Caco-2 (cell line): Measurements from ENCODE around the gene COL5A1. TPM values are rescaled to one million over a fixed set of nuclear protein-coding genes. Genes with fewer than 3 reads are reported as not detected.

Experiments
- BruUV-seq: library from RNA; stranded (reverse); fragments of 400-500 nt; replicated peaks from 2 replicates; lab custom pipeline; 2021; lab: Mats Ljungman, UMichigan
- CTCF ChIA-PET: fragments of 300-600 bp; sonication (Branson Sonifier 250); formaldehyde crosslinking; loops from one replicate; lab custom pipeline; 2022; ENCODE audit warnings: antibody characterized with exemption; lab: Charles Lee
- POLR2A ChIA-PET: fragments of 300-600 bp; sonication (Branson Sonifier 250); formaldehyde crosslinking; loops from one replicate; lab custom pipeline; 2022; ENCODE audit warnings: antibody characterized with exemption; lab: Charles Lee
- DNase-seq, 2 experiments: peaks; one replicate each; pipeline versions ENCODE4 v3.0.0 to v3.0.0-alpha.2; 2020 to 2022
- H3K27me3 ChIP-seq: replicated peaks from 2 replicates; pipeline ENCODE4 v1.6.0; 2011; ENCODE audit warnings: low read length; ENCODE audit not compliant: control insufficient read depth, insufficient read depth
- H3K36me3 ChIP-seq: 2 replicates; pipeline ENCODE4 v1.5.1; 2011; ENCODE audit warnings: low read length; ENCODE audit not compliant: control insufficient read depth, insufficient read depth
- H3K4me1 ChIP-seq: fragments of 250-450 bp; sonication (Bioruptor Pico); 2 replicates; pipeline ENCODE4 v1.5.1; 2020; ENCODE audit warnings: mild to moderate bottlenecking
- H3K4me3 ChIP-seq: 2 replicates; pipeline ENCODE4 v1.5.1; 2011; ENCODE audit warnings: low read depth, mild to moderate bottlenecking, control low read depth, low read length
- H3K9me3 ChIP-seq: fragments of 250-450 bp; sonication (Bioruptor Pico); 2 replicates; pipeline ENCODE4 v1.5.1; 2020; ENCODE audit warnings: mild to moderate bottlenecking, moderate library complexity
- H3K27ac Mint-ChIP-seq: one replicate; pipeline ENCODE4 v1.8.0; 2022; ENCODE audit warnings: mixed read lengths; ENCODE audit not compliant: unreplicated experiment
- H3K27me3 Mint-ChIP-seq: one replicate; pipeline ENCODE4 v1.8.0; 2022; ENCODE audit warnings: mixed read lengths; ENCODE audit not compliant: insufficient read depth, unreplicated experiment
- H3K36me3 Mint-ChIP-seq: one replicate; pipeline ENCODE4 v1.8.0; 2022; ENCODE audit warnings: mild to moderate bottlenecking, mixed read lengths; ENCODE audit not compliant: insufficient read depth, unreplicated experiment
- H3K4me1 Mint-ChIP-seq: one replicate; pipeline ENCODE4 v1.8.0; 2022; ENCODE audit warnings: low read depth, mixed read lengths; ENCODE audit not compliant: unreplicated experiment
- H3K4me3 Mint-ChIP-seq: one replicate; pipeline ENCODE4 v1.8.0; 2022; ENCODE audit warnings: mild to moderate bottlenecking, moderate library complexity, mixed read lengths; ENCODE audit not compliant: unreplicated experiment
- H3K9me3 Mint-ChIP-seq: one replicate; pipeline ENCODE4 v1.8.0; 2022; ENCODE audit warnings: mixed read lengths; ENCODE audit not compliant: unreplicated experiment
- intact Hi-C: fragments of 100-400 bp; cut with micrococcal nuclease; formaldehyde crosslinking; loops from one replicate; pipeline ENCODE4 v1.10.0; 2022; ENCODE audit not compliant: unreplicated experiment
- total RNA-seq: library from RNA; stranded (reverse); gene quantifications from 2 replicates; pipeline ENCODE4 v1.2.3, GENCODE V29; 2022
- TF ChIP-seq, protein P1 (sequence below), 2 experiments: fragments of 200-600 bp in 1 of 2; IDR thresholded peaks; 1 replicate in 1 of 2; 2 replicates in 1 of 2; pipeline versions ENCODE4 v1.5.1 to v1.8.0; 2011 to 2022; ENCODE audit warnings: antibody characterized with exemption in 1 of 2, control low read depth in 1 of 2, inconsistent platforms in 1 of 2, low read depth in 1 of 2, low read length in 1 of 2, mild to moderate bottlenecking in 1 of 2, moderate library complexity in 1 of 2; ENCODE audit not compliant: insufficient read depth in 1 of 2, severe bottlenecking in 1 of 2, unreplicated experiment in 1 of 2

The COL5A1 gene
- total RNA-seq, 1 experiment from 2014 or later = 4.8 TPM

- H3K27me3 ChIP-seq = no peaks in the 10 kb centered on the region
- peaks cover 7% of the 10 kb centered on the region for H3K36me3 Mint-ChIP-seq
- H3K4me1 Mint-ChIP-seq = no peaks in the 10 kb centered on the region
- no peaks in the 10 kb centered on the region for H3K9me3 ChIP-seq
- no peak overlapping the region for H3K4me3 Mint-ChIP-seq
- BruUV-seq = no TSS peak
- H3K4me1 ChIP-seq = no peaks in the 10 kb centered on the region
- no peak for DNase-seq
- POLR2A ChIA-PET = no interaction called here
- TF ChIP-seq, protein P1, sequence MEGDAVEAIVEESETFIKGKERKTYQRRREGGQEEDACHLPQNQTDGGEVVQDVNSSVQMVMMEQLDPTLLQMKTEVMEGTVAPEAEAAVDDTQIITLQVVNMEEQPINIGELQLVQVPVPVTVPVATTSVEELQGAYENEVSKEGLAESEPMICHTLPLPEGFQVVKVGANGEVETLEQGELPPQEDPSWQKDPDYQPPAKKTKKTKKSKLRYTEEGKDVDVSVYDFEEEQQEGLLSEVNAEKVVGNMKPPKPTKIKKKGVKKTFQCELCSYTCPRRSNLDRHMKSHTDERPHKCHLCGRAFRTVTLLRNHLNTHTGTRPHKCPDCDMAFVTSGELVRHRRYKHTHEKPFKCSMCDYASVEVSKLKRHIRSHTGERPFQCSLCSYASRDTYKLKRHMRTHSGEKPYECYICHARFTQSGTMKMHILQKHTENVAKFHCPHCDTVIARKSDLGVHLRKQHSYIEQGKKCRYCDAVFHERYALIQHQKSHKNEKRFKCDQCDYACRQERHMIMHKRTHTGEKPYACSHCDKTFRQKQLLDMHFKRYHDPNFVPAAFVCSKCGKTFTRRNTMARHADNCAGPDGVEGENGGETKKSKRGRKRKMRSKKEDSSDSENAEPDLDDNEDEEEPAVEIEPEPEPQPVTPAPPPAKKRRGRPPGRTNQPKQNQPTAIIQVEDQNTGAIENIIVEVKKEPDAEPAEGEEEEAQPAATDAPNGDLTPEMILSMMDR (IDR thresholded peaks at IDR 0.05; ENCODE audit: insufficient read depth in 1 of 2, low read depth in 1 of 2, low read length in 1 of 2, severe bottlenecking in 1 of 2, unreplicated experiment in 1 of 2) = no peak
- intact Hi-C loops = no loop called here
- CTCF ChIA-PET = no interaction called here
- H3K36me3 ChIP-seq = no peaks in the 10 kb centered on the region
- no peak overlapping the region for H3K4me3 ChIP-seq
- H3K27ac Mint-ChIP-seq = no peak overlapping the region
- peaks cover 6% of the 10 kb centered on the region for H3K9me3 Mint-ChIP-seq
- H3K27me3 Mint-ChIP-seq = peaks cover under 1% of the 10 kb centered on the region
Observed at GRCh38 chr9:134752471-134753168, 111.0 kb downstream of the COL5A1 start.

GRCh38 chr9:134753191-134753590 is 111.6 kb downstream of the COL5A1 start:
- no peaks in the 10 kb centered on the region for H3K4me1 Mint-ChIP-seq
- peaks cover 13% of the 10 kb centered on the region for H3K36me3 Mint-ChIP-seq

GRCh38 chr9:134755221-134755907 is 113.8 kb downstream of the COL5A1 start:
- DNase-seq = no peak
- Histone ChIP-seq H3K4me3 (no peak overlapping the region), H3K36me3 (no peaks in the 10 kb centered on the region), H3K4me1 (no peaks in the 10 kb centered on the region), H3K9me3 (no peaks in the 10 kb centered on the region), H3K27me3 (no peaks in the 10 kb centered on the region)
- TF ChIP-seq, protein P1 (IDR thresholded peaks at IDR 0.05; ENCODE audit: insufficient read depth in 1 of 2, low read depth in 1 of 2, low read length in 1 of 2, severe bottlenecking in 1 of 2, unreplicated experiment in 1 of 2) = no peak
- H3K4me3 Mint-ChIP-seq = no peak overlapping the region
- H3K36me3 Mint-ChIP-seq = peaks cover 7% of the 10 kb centered on the region
- BruUV-seq = no TSS peak
- no peak overlapping the region for H3K27ac Mint-ChIP-seq
- no peaks in the 10 kb centered on the region for H3K4me1 Mint-ChIP-seq
- intact Hi-C loops = no loop called here
- POLR2A ChIA-PET = no interaction called here
- H3K27me3 Mint-ChIP-seq = peaks cover 4% of the 10 kb centered on the region
- peaks cover 2% of the 10 kb centered on the region for H3K9me3 Mint-ChIP-seq
- CTCF ChIA-PET = interaction anchor here (0.6 kb wide), 1 partner anchor 22 kb away, joined by 4 read pairs; no protein-coding TSS in a partner anchor

More at GRCh38 chr9:134753191-134753590, 111.6 kb downstream of the COL5A1 start:
- no TSS peak for BruUV-seq
- Mint-ChIP-seq H3K27me3 (peaks cover 4% of the 10 kb centered on the region), H3K27ac (no peak overlapping the region), H3K9me3 (peaks cover 5% of the 10 kb centered on the region), H3K4me3 (no peak overlapping the region)
- Histone ChIP-seq H3K27me3 (no peaks in the 10 kb centered on the region), H3K36me3 (no peaks in the 10 kb centered on the region), H3K4me1 (no peaks in the 10 kb centered on the region), H3K4me3 (no peak overlapping the region), H3K9me3 (no peaks in the 10 kb centered on the region)
- no peak for DNase-seq
- TF ChIP-seq, protein P1 (IDR thresholded peaks at IDR 0.05; ENCODE audit: insufficient read depth in 1 of 2, low read depth in 1 of 2, low read length in 1 of 2, severe bottlenecking in 1 of 2, unreplicated experiment in 1 of 2) = no peak
- ChIA-PET CTCF (no interaction called here), POLR2A (no interaction called here)
- intact Hi-C loops = no loop called here
